GM19438 (cell line): ENCODE measurements around the gene RORB.

Experiments used
- ATAC-seq: cut with Tn5 transposase; IDR thresholded peaks from one replicate; pipeline ENCODE4 v1.9.1; 2021; ENCODE audit warnings: low read depth; ENCODE audit not compliant: unreplicated experiment

RORB gene

DNA sequence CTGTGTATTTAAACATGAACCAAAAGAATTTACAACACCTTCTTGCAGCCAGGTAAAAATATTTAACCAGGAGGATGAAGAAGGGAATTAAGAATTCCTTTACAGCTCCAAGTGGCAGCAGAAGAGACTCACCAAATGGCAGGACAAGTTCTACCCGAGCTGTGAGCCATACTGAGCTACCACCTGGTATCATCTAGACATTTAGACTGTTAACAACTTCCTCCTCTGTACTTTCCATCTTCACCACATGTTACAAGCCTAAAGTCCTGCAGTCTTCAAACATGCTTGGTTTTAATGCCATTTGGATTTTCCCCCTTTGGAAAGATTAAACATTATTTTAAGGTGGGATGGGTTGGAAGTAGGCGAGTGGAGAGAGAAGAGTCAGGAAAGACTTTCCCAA lies 200.4 kb downstream of the RORB start:
- no peak for ATAC-seq

DNA sequence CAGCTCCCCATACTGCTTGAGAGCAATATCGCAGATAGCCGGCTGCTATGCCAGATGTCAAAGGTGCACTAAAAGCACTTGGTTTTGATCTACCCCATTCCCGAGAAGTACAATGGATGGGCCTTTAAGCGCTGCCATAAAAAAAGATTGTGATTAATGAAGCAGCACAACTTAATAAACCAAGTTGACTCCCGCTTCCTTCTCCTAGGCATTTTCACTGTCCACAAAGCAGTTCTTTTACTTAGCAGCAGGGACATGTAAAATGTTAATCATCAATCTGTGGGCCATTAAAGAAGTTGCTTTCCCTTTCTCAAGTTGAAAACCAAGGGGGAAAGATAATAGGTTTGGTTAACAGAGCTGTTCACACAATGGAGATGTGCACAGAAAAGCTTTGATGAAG lies 214.2 kb downstream of the RORB start:
- ATAC-seq: no peak

DNA sequence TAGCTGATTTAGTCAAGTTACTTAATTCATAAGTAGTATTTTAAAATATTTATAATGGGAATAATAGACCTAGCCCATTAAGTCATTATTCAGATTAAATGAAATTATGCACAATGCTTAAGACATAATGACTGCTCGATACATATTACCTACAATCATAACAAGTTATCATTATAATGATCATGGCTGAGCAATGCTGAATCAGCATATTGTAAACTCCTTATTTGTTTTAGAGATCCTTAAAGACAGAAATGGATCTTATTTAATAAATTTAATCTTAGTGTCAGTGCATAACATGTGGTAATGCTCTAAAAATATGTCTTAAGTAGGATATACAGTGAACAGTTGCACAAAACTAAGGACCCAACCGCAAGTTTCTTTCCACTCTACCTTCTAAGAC lies 221.6 kb downstream of the RORB start:
- ATAC-seq: no peak

DNA sequence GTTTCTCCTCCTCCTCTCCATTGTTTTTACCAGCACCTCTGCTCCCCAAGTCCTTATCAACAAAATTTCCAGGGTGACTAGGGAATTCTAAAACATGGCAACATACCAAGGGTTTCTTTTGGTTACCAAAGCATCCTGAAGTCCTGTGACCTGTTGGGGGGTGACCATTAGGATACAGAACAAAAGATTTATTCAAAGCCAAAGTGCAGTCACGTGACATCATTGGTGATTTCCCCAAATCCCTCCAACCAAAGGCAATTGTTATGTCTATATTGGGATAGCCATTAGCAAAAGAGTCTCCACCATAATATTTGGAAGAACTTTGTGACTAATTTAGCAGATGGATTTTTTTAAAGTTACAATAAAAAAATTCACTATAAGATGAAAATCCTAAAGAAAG lies 222.2 kb downstream of the RORB start:
- ATAC-seq: no peak

DNA sequence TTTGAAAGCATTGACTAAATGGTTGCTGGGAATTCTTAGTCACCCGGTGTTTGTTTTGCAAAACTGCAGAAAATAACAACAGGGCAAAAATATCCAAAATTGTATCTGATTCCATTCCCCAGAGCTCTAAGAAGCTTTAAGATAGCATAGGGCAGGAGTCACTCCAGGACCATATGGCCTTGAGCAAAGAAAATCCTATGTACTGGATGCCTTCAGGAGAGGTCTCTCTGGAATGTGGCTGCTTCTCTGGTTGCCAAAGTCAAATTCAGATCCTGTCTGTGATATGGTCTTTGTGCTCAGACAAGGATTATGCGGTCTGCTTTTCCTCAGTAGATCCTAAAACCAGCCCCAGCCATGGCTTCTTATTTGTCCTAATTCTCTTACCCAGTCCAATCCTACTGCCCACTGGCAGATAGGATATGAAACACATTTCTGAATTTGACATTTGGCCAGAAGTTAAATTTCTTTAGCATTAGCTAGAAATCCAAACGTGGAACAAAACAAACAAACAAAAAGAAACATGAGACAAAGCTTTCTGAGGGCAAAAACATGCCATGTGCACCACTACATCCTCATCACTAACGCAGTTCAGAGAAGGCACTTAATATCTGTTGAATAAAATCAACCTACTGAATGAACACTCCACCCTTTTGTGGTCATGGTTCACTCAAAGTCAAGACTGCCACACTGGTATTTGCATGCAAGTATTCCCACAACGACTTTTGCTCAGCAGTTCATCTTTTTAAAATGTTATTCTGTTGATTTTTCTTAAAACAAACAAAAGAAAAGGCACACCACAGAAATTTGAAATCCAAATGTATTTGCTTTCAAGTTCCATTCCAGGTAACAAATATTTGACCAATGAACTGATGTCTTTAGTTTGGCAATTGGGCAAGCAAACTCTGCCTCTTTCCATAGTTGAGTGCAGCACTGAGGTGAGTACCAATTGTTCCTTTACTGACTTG lies 224.8 kb downstream of the RORB start:
- ATAC-seq: no peak

DNA sequence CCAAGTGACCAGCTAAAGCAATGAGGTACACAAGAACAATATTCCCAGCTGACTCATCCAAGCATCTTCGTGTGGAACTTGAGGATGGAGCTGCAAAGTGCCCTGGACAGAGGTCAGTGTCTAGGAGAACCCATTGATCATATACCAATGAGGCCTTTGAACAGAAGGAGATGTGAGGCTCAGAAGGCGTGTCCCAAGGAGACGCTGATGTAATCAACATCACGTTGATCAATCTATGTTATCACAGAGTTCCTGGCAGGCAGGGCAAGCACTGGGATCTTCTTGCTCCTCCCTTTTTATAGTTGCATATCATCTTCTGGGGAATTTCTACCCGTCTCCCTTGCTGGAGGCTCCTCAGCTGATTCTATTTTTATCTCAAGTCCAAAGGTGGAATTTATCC lies 227.2 kb downstream of the RORB start:
- no peak for ATAC-seq

DNA sequence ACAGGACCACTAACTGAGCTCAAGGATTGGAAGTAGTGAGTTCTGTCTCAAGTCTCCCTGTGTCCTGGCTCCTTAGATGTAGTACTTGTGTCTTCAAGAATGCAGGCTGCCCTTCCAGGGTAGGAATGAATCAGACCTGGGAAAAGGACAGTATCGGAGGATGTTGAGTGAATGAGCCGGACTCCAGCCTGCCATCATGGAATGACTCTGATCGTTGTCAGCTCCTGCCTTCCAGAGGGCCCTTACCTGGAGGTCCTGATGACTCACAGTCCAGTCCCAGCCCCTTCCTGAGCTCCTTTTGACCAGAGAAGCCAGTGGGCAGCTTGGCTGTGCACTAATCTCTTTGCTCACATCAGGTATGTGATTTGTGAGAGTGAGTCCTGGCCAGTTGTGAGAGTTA lies 229.4 kb downstream of the RORB start:
- ATAC-seq: no peak

DNA sequence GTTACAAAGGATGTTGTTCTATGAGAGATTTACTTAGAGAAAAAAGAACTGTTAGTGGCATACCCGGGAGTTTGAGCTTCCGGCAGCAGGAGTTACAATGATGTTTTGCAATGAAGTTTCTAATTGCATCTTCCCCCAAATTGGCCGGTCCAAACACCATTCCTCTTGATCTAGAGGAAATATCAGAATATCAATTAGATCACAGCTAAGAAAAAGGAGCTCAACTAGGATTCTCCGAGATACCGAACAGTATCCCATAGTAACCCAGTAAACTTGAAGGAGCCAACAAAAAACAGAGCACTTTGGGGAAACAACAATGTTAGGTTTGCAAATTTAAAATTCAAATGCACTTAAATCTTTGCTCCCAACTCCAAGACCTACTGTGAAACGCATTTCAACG lies 231.0 kb downstream of the RORB start:
- no peak for ATAC-seq

DNA sequence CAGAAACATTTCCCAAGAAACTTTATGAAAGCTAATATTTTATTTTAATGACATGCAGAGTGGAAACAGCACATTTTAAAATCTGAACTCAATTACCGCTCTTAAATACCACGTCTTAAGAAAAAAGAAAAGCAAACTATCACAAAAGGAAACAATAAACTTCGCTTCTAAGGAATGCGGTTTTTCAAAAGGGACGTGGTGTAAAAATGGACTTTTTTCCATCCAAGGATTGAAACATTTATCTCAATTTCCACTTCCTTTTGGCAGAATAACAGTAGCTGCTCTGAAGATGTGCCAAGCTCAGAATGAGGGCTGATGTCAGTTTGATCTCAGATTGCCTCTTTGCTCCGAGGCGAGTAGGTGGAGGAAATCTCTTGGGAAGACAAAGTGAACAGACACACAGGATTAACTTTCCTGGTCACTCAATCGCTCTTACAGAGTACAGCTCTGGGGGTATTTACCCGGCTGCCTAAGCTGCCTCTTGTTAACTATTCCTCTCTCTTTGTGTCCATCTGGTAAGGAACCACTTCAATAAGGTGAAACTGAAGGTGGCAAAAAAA lies 232.1 kb downstream of the RORB start:
- no peak for ATAC-seq

DNA sequence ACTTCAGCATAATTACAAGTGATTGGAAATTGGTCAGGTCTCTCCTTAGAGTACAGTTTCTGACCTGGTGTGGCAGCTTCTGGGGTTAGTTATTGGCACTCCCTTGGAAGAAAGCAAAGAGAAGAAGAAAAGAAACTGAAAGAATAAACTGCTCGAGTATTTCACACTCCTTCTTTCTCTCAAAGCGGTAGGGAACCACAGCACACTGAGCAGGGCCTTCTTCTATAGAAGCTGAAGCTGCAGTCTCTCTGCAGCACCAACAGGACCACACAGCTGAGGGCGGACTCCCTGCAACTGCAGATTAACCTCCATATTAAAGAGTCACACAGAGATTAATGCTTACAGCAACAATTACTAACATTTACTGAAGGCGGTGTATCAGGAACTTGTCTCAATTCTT lies 238.6 kb downstream of the RORB start:
- no peak for ATAC-seq

DNA sequence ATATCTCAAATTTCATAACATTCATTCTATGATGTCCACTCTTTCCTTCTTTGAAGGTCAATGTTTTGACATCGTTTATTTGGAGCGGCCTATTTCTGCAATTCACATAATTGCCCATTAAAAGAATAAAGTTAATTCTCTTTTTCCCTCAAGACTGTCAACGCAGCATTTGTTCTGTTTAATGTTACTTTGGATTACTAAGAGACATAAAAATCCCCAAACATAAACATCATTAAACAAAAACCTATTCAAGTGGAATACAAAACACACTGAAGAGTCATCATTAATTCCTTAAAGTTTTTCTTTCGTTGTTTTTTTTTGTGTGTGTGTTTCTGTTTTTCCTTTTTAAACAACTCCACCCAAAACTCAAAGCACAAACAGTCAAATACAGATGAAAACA lies 239.5 kb downstream of the RORB start:
- ATAC-seq: no peak

DNA sequence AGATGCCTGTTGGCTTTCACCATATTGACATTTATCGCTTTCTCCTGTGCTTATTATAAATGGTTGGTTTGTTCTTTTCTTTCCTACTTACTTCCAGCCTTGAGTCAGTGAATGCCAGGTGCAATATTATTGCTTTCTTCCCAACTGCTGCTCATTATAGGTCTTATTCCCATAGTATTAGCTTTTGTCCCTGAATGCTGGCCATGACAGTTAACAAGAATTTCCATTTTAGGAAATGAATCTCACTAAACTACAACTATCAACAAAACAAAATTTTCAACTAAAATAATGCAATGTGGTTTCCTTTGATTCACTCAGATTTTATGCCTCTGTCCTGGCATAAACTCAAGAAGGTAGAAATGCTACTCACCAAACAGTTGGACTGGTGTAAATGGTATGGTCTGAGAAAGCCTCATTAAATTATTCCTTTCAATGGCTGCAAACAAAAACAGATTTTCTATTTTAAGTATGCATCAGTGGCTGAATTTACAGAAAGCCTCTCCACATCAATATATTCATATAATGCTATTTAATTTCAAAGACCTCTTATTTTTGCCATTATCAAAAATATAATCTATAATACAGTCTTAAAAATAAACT lies 245.2 kb downstream of the RORB start:
- ATAC-seq: no peak
